Neural crest cell (in vitro differentiated cells): ENCODE measurements around the gene TNNC2. TPM values are rescaled to one million over a fixed set of nuclear protein-coding genes. Genes with fewer than 3 reads are reported as not detected.

Experiments
- DNase-seq: peaks from one replicate; pipeline ENCODE4 v3.0.0; 2021; ENCODE audit warnings: low read depth, mixed read lengths, low spot score
- H3K27ac Mint-ChIP-seq: one replicate; pipeline ENCODE4 v1.8.0; 2021; ENCODE audit warnings: mild to moderate bottlenecking, mixed read lengths; ENCODE audit not compliant: unreplicated experiment
- H3K27me3 Mint-ChIP-seq: 2 replicates; pipeline ENCODE4 v1.8.0; 2021; ENCODE audit warnings: low read depth, mild to moderate bottlenecking, mixed read lengths
- H3K36me3 Mint-ChIP-seq: 2 replicates; pipeline ENCODE4 v1.8.0; 2021; ENCODE audit warnings: low read depth, mild to moderate bottlenecking, mixed read lengths
- H3K4me1 Mint-ChIP-seq: 2 replicates; pipeline ENCODE4 v1.8.0; 2021; ENCODE audit warnings: mixed read lengths
- H3K4me3 Mint-ChIP-seq: one replicate; pipeline ENCODE4 v1.8.0; 2021; ENCODE audit warnings: mild to moderate bottlenecking, mixed read lengths
- H3K9me3 Mint-ChIP-seq: 2 replicates; pipeline ENCODE4 v1.8.0; 2021; ENCODE audit warnings: mixed read lengths
- CTCF ChIP-seq: fragments of 200-600 bp; sonication (generic); conservative IDR thresholded peaks from 2 replicates; pipeline ENCODE4 v1.5.0; 2021; ENCODE audit warnings: antibody characterized with exemption, mild to moderate bottlenecking
- total RNA-seq: library from RNA; stranded (reverse); gene quantifications from 2 replicates; pipeline ENCODE4 v1.2.1, GENCODE V29; 2021

TNNC2 gene
- total RNA-seq, 1 donor from 2014 or later: not detected

DNA sequence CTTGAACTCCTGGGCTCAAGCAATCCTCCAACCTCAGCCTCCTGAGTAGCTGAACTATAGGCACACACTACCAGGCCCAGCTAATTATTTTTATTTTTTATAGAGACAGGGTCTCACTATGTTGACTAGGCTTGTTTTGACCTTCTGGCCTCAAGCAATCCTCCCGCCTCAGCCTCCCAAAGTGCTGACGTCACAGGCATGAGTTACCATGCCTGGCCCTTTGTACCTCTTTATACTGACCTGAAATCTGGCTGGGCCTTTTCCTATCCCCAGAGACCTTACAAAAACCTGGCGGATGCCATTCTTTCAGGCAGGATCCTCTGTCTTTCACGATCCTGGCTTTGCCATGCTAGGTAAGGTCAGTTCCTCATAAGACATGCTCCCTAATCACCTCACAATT lies 47.0 kb downstream of the TNNC2 start:
- TF ChIP-seq CTCF: no peak
- no peak overlapping the region for H3K4me3 Mint-ChIP-seq
- H3K27ac Mint-ChIP-seq: no peak overlapping the region
- DNase-seq: no peak
- H3K4me1 Mint-ChIP-seq: no peaks in the 10 kb centered on the region
- H3K27me3 Mint-ChIP-seq: peaks cover 3% of the 10 kb centered on the region
- no peaks in the 10 kb centered on the region for H3K36me3 Mint-ChIP-seq
- H3K9me3 Mint-ChIP-seq: no peaks in the 10 kb centered on the region

GRCh38 chr20:45779011-45779915 lies 47.8 kb downstream of the TNNC2 start:
- no peak for TF ChIP-seq CTCF
- no peaks in the 10 kb centered on the region for H3K4me1 Mint-ChIP-seq
- no peak for DNase-seq
- no peak overlapping the region for H3K27ac Mint-ChIP-seq
- no peak overlapping the region for H3K4me3 Mint-ChIP-seq
- H3K27me3 Mint-ChIP-seq: no peaks in the 10 kb centered on the region
- H3K9me3 Mint-ChIP-seq: no peaks in the 10 kb centered on the region
- no peaks in the 10 kb centered on the region for H3K36me3 Mint-ChIP-seq

GRCh38 chr20:45776931-45777330 lies 50.2 kb downstream of the TNNC2 start:
- no peak for DNase-seq
- Mint-ChIP-seq H3K4me1 (peaks cover 5% of the 10 kb centered on the region), H3K9me3 (no peaks in the 10 kb centered on the region), H3K4me3 (no peak overlapping the region), H3K27ac (no peak overlapping the region), H3K27me3 (no peaks in the 10 kb centered on the region), H3K36me3 (no peaks in the 10 kb centered on the region)
- no peak for TF ChIP-seq CTCF

DNA sequence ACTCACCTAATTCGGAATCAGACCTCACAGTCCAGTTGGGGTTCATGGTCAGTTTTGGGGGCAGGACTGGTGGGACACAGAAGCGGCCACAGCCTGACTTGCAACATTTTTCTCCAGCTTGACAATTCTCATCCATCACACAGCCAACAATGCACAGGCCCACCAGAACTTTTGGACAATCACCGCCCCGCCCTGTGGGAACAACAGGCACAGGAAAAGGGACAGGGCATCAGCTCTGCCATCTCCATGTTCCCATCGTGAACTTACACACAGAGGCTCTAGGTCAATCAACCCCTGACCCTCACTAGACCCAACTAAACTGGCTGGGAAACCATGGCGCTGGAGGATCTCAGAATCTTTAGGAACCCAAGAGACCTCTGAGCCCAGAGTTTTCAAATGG lies 51.7 kb downstream of the TNNC2 start:
- DNase-seq: no peak
- TF ChIP-seq CTCF: no peak
- H3K27ac Mint-ChIP-seq: no peak overlapping the region
- H3K36me3 Mint-ChIP-seq: no peaks in the 10 kb centered on the region
- no peak overlapping the region for H3K4me3 Mint-ChIP-seq
- no peaks in the 10 kb centered on the region for H3K27me3 Mint-ChIP-seq
- no peaks in the 10 kb centered on the region for H3K9me3 Mint-ChIP-seq
- H3K4me1 Mint-ChIP-seq: peaks cover 13% of the 10 kb centered on the region

DNA sequence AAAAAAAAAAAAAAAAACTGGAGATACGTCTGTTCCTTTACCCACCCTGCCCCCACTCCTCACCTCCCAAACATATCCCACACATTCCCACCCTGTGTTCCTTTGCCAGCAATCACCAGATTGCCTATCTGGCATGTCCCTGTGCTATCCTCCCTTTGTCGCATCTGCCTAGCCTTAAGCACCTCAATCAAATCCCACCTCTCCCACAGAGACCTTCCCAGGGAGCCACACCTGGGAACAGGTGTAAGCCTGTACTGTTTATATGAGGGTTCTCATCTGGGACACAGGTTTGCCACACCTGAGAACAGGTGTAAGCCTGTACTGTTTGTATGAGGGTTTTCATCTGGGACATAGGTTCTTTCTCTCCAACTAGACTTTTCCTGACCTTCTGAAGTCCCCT lies 52.2 kb downstream of the TNNC2 start:
- no peak overlapping the region for H3K4me3 Mint-ChIP-seq

More for the DNA sequence above, 52.2 kb downstream of the TNNC2 start:
- no peak for DNase-seq
- H3K4me1 Mint-ChIP-seq: peaks cover 13% of the 10 kb centered on the region
- TF ChIP-seq CTCF: no peak
- H3K36me3 Mint-ChIP-seq: no peaks in the 10 kb centered on the region
- no peak overlapping the region for H3K27ac Mint-ChIP-seq
- H3K9me3 Mint-ChIP-seq: no peaks in the 10 kb centered on the region
- H3K27me3 Mint-ChIP-seq: no peaks in the 10 kb centered on the region

Other genes with a start within 250 kb of the TNNC2 start
- gene WFDC8, start 248.0 kb downstream of the TNNC2 start, total RNA-seq: not detected in 2 replicates
- not detected in 2 replicates for gene WFDC10A, start 197.6 kb downstream of the TNNC2 start, total RNA-seq
- gene WFDC9, start 196.0 kb downstream of the TNNC2 start, total RNA-seq: not detected in 2 replicates
- not detected in 2 replicates for gene WFDC11, start 157.1 kb downstream of the TNNC2 start, total RNA-seq
- not detected in 2 replicates for gene WFDC13, start 125.3 kb downstream of the TNNC2 start, total RNA-seq
- not detected in 2 replicates for gene WFDC10B, start 122.3 kb downstream of the TNNC2 start, total RNA-seq
- not detected in 2 replicates for gene SPINT4, start 105.0 kb downstream of the TNNC2 start, total RNA-seq
- gene WFDC3, start 35.4 kb downstream of the TNNC2 start, total RNA-seq: not detected in 2 replicates
- 41.9 and 44.0 TPM in 2 replicates for gene DNTTIP1, start 35.4 kb downstream of the TNNC2 start, total RNA-seq
- gene UBE2C, start 14.7 kb downstream of the TNNC2 start, total RNA-seq: 202 and 212 TPM in 2 replicates
- gene SNX21, start 6.5 kb upstream of the TNNC2 start, total RNA-seq: 16.8 and 19.4 TPM in 2 replicates
- 14.5 and 15.3 TPM in 2 replicates for gene ACOT8, start 30.1 kb upstream of the TNNC2 start, total RNA-seq
- gene ZSWIM3, start 30.3 kb upstream of the TNNC2 start, total RNA-seq: 4.5 and 4.8 TPM in 2 replicates
- gene ZSWIM1, start 53.9 kb upstream of the TNNC2 start, total RNA-seq: 16.6 and 17.0 TPM in 2 replicates
- 0.41 and 2.2 TPM in 2 replicates for gene SPATA25, start 60.3 kb upstream of the TNNC2 start, total RNA-seq
- gene NEURL2, start 63.9 kb upstream of the TNNC2 start, total RNA-seq: 3.3 and 3.5 TPM in 2 replicates
- 49.7 and 55.3 TPM in 2 replicates for gene CTSA, start 64.0 kb upstream of the TNNC2 start, total RNA-seq
- 56.6 and 61.0 TPM in 2 replicates for gene PLTP, start 84.8 kb upstream of the TNNC2 start, total RNA-seq
- gene PCIF1, start 107.4 kb upstream of the TNNC2 start, total RNA-seq: 36.4 and 36.5 TPM in 2 replicates
- gene ZNF335, start 144.9 kb upstream of the TNNC2 start, total RNA-seq: 24.8 and 24.9 TPM in 2 replicates
- not detected in 2 replicates for gene MMP9, start 181.6 kb upstream of the TNNC2 start, total RNA-seq
- 9.6 and 10.0 TPM in 2 replicates for gene SLC12A5, start 201.9 kb upstream of the TNNC2 start, total RNA-seq